Liver (tissue), 9 donors: ENCODE results near the gene BRF1. TPM values are rescaled to one million over a fixed set of nuclear protein-coding genes. Genes with fewer than 3 reads are reported as not detected.

Source experiments
- DNase-seq: peaks from one replicate; pipeline ENCODE4 v3.0.0-alpha.2; 2017; ENCODE audit warnings: low spot score
- H3K27ac ChIP-seq, 2 donors: one replicate each; pipeline ENCODE4 v1.7.0; 2013; ENCODE audit warnings: inconsistent platforms in 2 of 2, low read length in 2 of 2, control low read depth in 1 of 2, low read depth in 1 of 2, mild to moderate bottlenecking in 1 of 2
- H3K27me3 ChIP-seq, 4 donors: one replicate each; pipeline versions ENCODE4 v1.6.1 to v1.7.0; 2013; ENCODE audit warnings: low read length in 3 of 4, inconsistent platforms in 1 of 4, mild to moderate bottlenecking in 1 of 4, moderate library complexity in 1 of 4; ENCODE audit not compliant: control insufficient read depth in 4 of 4, insufficient read depth in 4 of 4
- H3K36me3 ChIP-seq, 4 donors: one replicate each; pipeline versions ENCODE4 v1.6.1 to v1.7.0; 2013; ENCODE audit warnings: low read length in 3 of 4, mild to moderate bottlenecking in 3 of 4, low read depth in 1 of 4, moderate library complexity in 1 of 4; ENCODE audit not compliant: control insufficient read depth in 4 of 4, insufficient read depth in 3 of 4
- H3K4me1 ChIP-seq, 4 donors: one replicate each; pipeline versions ENCODE4 v1.6.1 to v1.7.0; 2013; ENCODE audit warnings: low read length in 3 of 4, mild to moderate bottlenecking in 3 of 4, moderate library complexity in 1 of 4; ENCODE audit not compliant: control insufficient read depth in 4 of 4, insufficient read depth in 4 of 4
- H3K4me3 ChIP-seq, 3 donors: one replicate each; pipeline versions ENCODE4 v1.6.1 to v1.7.0; 2013; ENCODE audit warnings: low read length in 3 of 3, control low read depth in 1 of 3, low read depth in 1 of 3, mild to moderate bottlenecking in 1 of 3
- H3K9ac ChIP-seq, 2 donors: one replicate each; pipeline ENCODE4 v1.7.0; 2013; ENCODE audit warnings: low read length in 2 of 2, mild to moderate bottlenecking in 2 of 2, moderate library complexity in 2 of 2, control low read depth in 1 of 2, low read depth in 1 of 2
- H3K9me3 ChIP-seq, 4 donors: one replicate each; pipeline versions ENCODE4 v1.6.1 to v1.7.0; 2013; ENCODE audit warnings: low read length in 3 of 4; ENCODE audit not compliant: control insufficient read depth in 4 of 4
- ATF3 ChIP-seq: IDR thresholded peaks from 2 replicates; pipeline ENCODE4 v1.6.1; 2016; ENCODE audit warnings: antibody characterized with exemption
- CTCF ChIP-seq: fragments of 150-350 bp; IDR thresholded peaks from 2 replicates; pipeline ENCODE4 v1.5.1; 2017; ENCODE audit warnings: improper control_type of control experiment, low read depth, low read length; ENCODE audit not compliant: missing input control
- EGR1 ChIP-seq, 2 donors: IDR thresholded peaks; 2 replicates each; pipeline ENCODE4 v1.6.1; 2016 to 2018; ENCODE audit warnings: antibody characterized with exemption in 2 of 2, low read depth in 2 of 2
- FOXA1 ChIP-seq: IDR thresholded peaks from 2 replicates; pipeline ENCODE4 v1.6.1; 2016; ENCODE audit warnings: antibody characterized with exemption
- FOXA2 ChIP-seq: IDR thresholded peaks from 2 replicates; pipeline ENCODE4 v1.6.1; 2016; ENCODE audit warnings: antibody characterized with exemption
- GABPA ChIP-seq, 2 donors: IDR thresholded peaks in 1 of 2; conservative IDR thresholded peaks in 1 of 2; 2 replicates each; pipeline ENCODE4 v1.6.1; 2016; ENCODE audit warnings: antibody characterized with exemption in 2 of 2, mild to moderate bottlenecking in 1 of 2, moderate library complexity in 1 of 2
- HNF4A ChIP-seq, 2 donors: conservative IDR thresholded peaks; 2 replicates each; pipeline ENCODE4 v1.6.1; 2016; ENCODE audit warnings: antibody characterized with exemption in 2 of 2, mild to moderate bottlenecking in 2 of 2
- HNF4G ChIP-seq: IDR thresholded peaks from 2 replicates; pipeline ENCODE4 v1.6.1; 2016; ENCODE audit warnings: antibody characterized with exemption
- JUND ChIP-seq, 2 donors: IDR thresholded peaks; 2 replicates each; pipeline ENCODE4 v1.6.1; 2016; ENCODE audit warnings: antibody characterized with exemption in 2 of 2
- MAX ChIP-seq: IDR thresholded peaks from 2 replicates; pipeline ENCODE4 v1.6.1; 2016; ENCODE audit warnings: antibody characterized with exemption
- NR2F2 ChIP-seq: IDR thresholded peaks from 2 replicates; pipeline ENCODE4 v1.6.1; 2016; ENCODE audit warnings: antibody characterized with exemption
- RAD21 ChIP-seq, 2 donors: IDR thresholded peaks; 2 replicates each; pipeline ENCODE4 v1.6.1; 2016; ENCODE audit warnings: antibody characterized with exemption in 2 of 2, mild to moderate bottlenecking in 2 of 2
- RXRA ChIP-seq, 2 donors: IDR thresholded peaks; 2 replicates each; pipeline ENCODE4 v1.6.1; 2017 to 2018; ENCODE audit warnings: antibody characterized with exemption in 2 of 2, mild to moderate bottlenecking in 1 of 2
- SP1 ChIP-seq: IDR thresholded peaks from 2 replicates; pipeline ENCODE4 v1.6.1; 2018; ENCODE audit warnings: antibody characterized with exemption, mild to moderate bottlenecking
- TAF1 ChIP-seq: conservative IDR thresholded peaks from 2 replicates; pipeline ENCODE4 v1.6.1; 2016; ENCODE audit warnings: antibody characterized with exemption, mild to moderate bottlenecking
- YY1 ChIP-seq: IDR thresholded peaks from 2 replicates; pipeline ENCODE4 v1.6.1; 2016; ENCODE audit warnings: antibody characterized with exemption, mild to moderate bottlenecking
- WGBS: extraction: QIAGEN DNeasy Blood & Tissue Kit; methylation state at CpG from one replicate; pipeline ENCODE4 v1.1.7; 2013; 5-methylcytosine and 5-hydroxymethylcytosine counted together
- polyA plus RNA-seq, 2 donors: library from polyadenylated mRNA; stranded (reverse) in 1 of 2; unstranded in 1 of 2; fragments of 200-250 nt in 1 of 2; fragments of >200 nt in 1 of 2; fragmentation: Nextera tagmentation in 1 of 2; extraction: Ambion mirVana in 1 of 2; gene quantifications; one replicate each; pipeline versions ENCODE4 v1.2.1 to v1.2.3, GENCODE V29; 2013 to 2015
- total RNA-seq, 2 donors: library from RNA; depleted of rRNA; stranded (reverse); fragments of >200 nt; gene quantifications; one replicate each; pipeline ENCODE4 v1.2.3, GENCODE V29; 2014
- TF ChIP-seq, protein P1 (sequence below): IDR thresholded peaks from 2 replicates; pipeline ENCODE4 v1.6.1; 2016; ENCODE audit warnings: antibody characterized with exemption
- TF ChIP-seq, protein P2 (sequence below): IDR thresholded peaks from 2 replicates; pipeline ENCODE4 v1.6.1; 2016; ENCODE audit warnings: antibody characterized with exemption, mild to moderate bottlenecking
- donor health status: healthy.
- donor health status: healthy.
- donor health status: healthy.
- donor health status: healthy.
- donor health status: healthy.

The BRF1 gene
- total and polyA plus RNA-seq, 4 donors, result 4.6 to 24.1 (median 10.6) TPM

DNA sequence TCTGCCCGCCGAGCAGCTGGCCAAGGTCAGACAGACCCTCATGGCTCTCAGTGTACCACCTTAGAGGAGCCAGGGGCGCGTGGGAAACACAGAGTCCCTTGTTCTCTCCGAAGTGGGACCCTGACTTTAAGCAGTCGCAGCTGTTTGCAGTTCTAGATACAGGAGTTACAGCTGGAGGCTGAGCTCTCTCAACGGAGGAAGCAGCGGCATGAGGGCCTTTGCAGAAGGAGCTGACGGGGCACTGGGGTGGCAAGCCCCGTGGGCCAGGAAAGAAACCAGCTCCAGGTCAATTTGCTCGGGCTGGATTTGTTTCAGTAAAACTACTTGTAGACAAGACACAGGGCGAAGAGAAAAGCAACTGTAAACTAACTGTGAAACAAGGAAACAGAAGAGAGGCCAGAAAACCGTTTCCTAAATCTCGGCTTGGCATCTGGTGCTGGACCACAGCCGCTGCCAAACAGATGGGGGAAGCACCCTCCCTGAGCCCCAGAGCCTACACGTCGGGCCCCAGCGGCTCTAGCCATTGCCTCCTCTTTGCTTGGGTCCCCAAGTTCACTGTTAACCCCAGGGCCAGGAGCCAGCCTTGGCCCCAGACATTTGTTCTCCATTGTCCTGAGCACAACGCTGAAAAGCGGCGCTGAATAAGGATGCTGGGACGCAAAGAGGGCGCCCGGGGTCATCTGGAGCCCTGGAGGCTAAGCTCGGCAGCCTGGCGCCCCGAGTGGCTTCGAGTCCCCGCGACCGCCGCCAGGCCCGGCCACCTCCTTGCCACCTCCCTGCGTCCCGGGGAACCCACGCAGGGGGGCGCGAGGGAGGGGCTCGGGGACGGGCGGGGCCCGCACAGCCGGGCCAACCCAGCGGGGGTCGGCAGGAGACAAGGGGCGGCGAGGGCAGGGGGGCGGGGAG lies 12.8 kb upstream of the BRF1 start:
- H3K9me3 ChIP-seq, result no peaks in the 10 kb centered on the region
- peaks cover 0 to 3% (median 0%) of the 10 kb centered on the region in 4 donors for H3K36me3 ChIP-seq
- no peaks in the 10 kb centered on the region for H3K27me3 ChIP-seq
- H3K27ac ChIP-seq, result peak overlapping the region; percentile 64 to 74
- H3K4me3 ChIP-seq, result peak overlapping the region; percentile 29 to 87 (median 58)
- H3K4me1 ChIP-seq, result peaks cover 11 to 15% (median 12%) of the 10 kb centered on the region in 4 donors
- peak overlapping the region in 1 of 2 donors; percentile 64 for H3K9ac ChIP-seq
- 21% methylated on average over 48 of the region's 48 CpGs for WGBS
- TF ChIP-seq HNF4G, result no peak
- no peak for TF ChIP-seq MAX
- no peak for TF ChIP-seq TAF1
- no peak for TF ChIP-seq NR2F2
- TF ChIP-seq, protein P1, sequence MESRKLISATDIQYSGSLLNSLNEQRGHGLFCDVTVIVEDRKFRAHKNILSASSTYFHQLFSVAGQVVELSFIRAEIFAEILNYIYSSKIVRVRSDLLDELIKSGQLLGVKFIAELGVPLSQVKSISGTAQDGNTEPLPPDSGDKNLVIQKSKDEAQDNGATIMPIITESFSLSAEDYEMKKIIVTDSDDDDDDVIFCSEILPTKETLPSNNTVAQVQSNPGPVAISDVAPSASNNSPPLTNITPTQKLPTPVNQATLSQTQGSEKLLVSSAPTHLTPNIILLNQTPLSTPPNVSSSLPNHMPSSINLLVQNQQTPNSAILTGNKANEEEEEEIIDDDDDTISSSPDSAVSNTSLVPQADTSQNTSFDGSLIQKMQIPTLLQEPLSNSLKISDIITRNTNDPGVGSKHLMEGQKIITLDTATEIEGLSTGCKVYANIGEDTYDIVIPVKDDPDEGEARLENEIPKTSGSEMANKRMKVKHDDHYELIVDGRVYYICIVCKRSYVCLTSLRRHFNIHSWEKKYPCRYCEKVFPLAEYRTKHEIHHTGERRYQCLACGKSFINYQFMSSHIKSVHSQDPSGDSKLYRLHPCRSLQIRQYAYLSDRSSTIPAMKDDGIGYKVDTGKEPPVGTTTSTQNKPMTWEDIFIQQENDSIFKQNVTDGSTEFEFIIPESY, result no peak
- TF ChIP-seq GABPA (IDR thresholded peaks at IDR 0.05 in 1 of 2, conservative IDR thresholded peaks at IDR 0.05 in 1 of 2), result no peak
- no peak for DNase-seq

GRCh38 chr14:105312973-105313372 lies 12.2 kb upstream of the BRF1 start:
- H3K27ac ChIP-seq, result no peak overlapping the region
- peaks cover 11 to 15% (median 12%) of the 10 kb centered on the region in 4 donors for H3K4me1 ChIP-seq
- H3K9me3 ChIP-seq, result no peaks in the 10 kb centered on the region
- peaks cover 0 to 3% (median 0%) of the 10 kb centered on the region in 4 donors for H3K36me3 ChIP-seq
- H3K27me3 ChIP-seq, result no peaks in the 10 kb centered on the region
- no peak overlapping the region for H3K4me3 ChIP-seq
- no peak overlapping the region for H3K9ac ChIP-seq
- no peak for DNase-seq
- 97% methylated on average over 13 of the region's 13 CpGs for WGBS
- TF ChIP-seq HNF4A (conservative IDR thresholded peaks at IDR 0.05) (no peak), RXRA (IDR thresholded peaks at IDR 0.05) (no peak), SP1 (no peak), JUND (IDR thresholded peaks at IDR 0.05) (no peak), TAF1 (no peak), FOXA1 (no peak), FOXA2 (no peak), CTCF (no peak), NR2F2 (no peak), RAD21 (IDR thresholded peaks at IDR 0.05) (no peak), YY1 (no peak), MAX (no peak), EGR1 (IDR thresholded peaks at IDR 0.05; ENCODE audit: low read depth in 2 of 2) (no peak), ATF3 (no peak), GABPA (IDR thresholded peaks at IDR 0.05 in 1 of 2, conservative IDR thresholded peaks at IDR 0.05 in 1 of 2) (no peak), HNF4G (no peak)
- TF ChIP-seq, protein P2, sequence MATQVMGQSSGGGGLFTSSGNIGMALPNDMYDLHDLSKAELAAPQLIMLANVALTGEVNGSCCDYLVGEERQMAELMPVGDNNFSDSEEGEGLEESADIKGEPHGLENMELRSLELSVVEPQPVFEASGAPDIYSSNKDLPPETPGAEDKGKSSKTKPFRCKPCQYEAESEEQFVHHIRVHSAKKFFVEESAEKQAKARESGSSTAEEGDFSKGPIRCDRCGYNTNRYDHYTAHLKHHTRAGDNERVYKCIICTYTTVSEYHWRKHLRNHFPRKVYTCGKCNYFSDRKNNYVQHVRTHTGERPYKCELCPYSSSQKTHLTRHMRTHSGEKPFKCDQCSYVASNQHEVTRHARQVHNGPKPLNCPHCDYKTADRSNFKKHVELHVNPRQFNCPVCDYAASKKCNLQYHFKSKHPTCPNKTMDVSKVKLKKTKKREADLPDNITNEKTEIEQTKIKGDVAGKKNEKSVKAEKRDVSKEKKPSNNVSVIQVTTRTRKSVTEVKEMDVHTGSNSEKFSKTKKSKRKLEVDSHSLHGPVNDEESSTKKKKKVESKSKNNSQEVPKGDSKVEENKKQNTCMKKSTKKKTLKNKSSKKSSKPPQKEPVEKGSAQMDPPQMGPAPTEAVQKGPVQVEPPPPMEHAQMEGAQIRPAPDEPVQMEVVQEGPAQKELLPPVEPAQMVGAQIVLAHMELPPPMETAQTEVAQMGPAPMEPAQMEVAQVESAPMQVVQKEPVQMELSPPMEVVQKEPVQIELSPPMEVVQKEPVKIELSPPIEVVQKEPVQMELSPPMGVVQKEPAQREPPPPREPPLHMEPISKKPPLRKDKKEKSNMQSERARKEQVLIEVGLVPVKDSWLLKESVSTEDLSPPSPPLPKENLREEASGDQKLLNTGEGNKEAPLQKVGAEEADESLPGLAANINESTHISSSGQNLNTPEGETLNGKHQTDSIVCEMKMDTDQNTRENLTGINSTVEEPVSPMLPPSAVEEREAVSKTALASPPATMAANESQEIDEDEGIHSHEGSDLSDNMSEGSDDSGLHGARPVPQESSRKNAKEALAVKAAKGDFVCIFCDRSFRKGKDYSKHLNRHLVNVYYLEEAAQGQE, result no peak
- TF ChIP-seq, protein P1, result no peak
